ENCODE measurements around the gene IQCE.

DNA sequence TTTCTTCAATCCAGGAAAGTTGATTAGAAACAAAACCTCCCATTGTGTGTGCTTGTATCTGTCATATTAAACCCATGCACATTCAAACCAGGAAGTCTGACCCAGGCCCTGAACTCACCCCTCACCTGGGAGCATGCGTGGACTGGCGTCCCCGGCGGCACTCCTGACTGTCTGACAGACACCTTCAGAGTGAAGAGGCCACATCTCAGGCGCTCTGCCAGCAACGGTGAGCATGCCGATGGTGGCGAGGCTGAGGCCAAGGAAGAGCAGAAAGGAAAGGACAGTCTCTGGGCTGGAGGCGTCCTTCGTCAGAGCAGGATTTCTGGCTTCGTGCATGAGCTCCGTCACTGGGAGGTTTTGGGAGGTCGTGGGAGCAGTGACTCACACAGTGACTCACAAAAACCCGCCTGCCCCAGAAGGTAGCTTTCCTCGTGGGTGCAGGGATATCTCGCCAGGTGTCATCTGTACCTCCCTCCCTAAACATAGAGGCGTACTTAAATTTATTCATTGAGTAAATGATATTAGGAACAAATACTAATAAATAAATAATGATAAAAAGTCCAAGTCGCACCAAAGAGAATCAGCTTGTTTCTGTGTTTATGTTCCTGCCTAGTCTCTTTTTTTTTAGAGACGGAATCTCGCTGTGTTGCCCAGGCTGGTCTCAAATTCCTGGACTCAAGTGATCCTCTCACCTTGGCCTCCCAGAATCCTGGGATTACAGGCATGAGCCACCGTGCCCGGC lies 13.5 kb downstream of the IQCE start:
- TF ChIP-seq, protein P1, sequence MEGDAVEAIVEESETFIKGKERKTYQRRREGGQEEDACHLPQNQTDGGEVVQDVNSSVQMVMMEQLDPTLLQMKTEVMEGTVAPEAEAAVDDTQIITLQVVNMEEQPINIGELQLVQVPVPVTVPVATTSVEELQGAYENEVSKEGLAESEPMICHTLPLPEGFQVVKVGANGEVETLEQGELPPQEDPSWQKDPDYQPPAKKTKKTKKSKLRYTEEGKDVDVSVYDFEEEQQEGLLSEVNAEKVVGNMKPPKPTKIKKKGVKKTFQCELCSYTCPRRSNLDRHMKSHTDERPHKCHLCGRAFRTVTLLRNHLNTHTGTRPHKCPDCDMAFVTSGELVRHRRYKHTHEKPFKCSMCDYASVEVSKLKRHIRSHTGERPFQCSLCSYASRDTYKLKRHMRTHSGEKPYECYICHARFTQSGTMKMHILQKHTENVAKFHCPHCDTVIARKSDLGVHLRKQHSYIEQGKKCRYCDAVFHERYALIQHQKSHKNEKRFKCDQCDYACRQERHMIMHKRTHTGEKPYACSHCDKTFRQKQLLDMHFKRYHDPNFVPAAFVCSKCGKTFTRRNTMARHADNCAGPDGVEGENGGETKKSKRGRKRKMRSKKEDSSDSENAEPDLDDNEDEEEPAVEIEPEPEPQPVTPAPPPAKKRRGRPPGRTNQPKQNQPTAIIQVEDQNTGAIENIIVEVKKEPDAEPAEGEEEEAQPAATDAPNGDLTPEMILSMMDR (IDR thresholded peaks at IDR 0.05), result no peak
- TF ChIP-seq POLR2A (IDR thresholded peaks at IDR 0.05), result no peak
